Epithelial cell of proximal tubule (primary cell): ENCODE measurements around the gene TTC24. TPM values are rescaled to one million over a fixed set of nuclear protein-coding genes. Genes with fewer than 3 reads are reported as not detected.
A peak's percentile ranks its signal among the peaks of the same experiment; 100 is the strongest.
"Not testable (repeated sequence)": the region's sequence is repeated elsewhere in the genome, so short reads cannot be mapped to it uniquely, and the experiment has no call there.

Experiments
- DNase-seq: peaks from one replicate; pipeline ENCODE4 v3.0.0-alpha.2; 2011; ENCODE audit warnings: low read depth
- H3K4me3 ChIP-seq: 2 replicates; pipeline ENCODE4 v1.5.1; 2011; ENCODE audit warnings: low read depth, mild to moderate bottlenecking, low read length
- total RNA-seq: library from RNA; depleted of rRNA; stranded (reverse); fragments of >200 nt; gene quantifications from 2 replicates; pipeline ENCODE4 v1.2.3, GENCODE V29; 2015
- TF ChIP-seq, protein P1 (sequence below): conservative IDR thresholded peaks from 2 replicates; pipeline ENCODE4 v1.5.1; 2012; ENCODE audit warnings: low read depth, mild to moderate bottlenecking, low read length

The TTC24 gene
- total RNA-seq, 1 donor from 2014 or later, result not detected

DNA sequence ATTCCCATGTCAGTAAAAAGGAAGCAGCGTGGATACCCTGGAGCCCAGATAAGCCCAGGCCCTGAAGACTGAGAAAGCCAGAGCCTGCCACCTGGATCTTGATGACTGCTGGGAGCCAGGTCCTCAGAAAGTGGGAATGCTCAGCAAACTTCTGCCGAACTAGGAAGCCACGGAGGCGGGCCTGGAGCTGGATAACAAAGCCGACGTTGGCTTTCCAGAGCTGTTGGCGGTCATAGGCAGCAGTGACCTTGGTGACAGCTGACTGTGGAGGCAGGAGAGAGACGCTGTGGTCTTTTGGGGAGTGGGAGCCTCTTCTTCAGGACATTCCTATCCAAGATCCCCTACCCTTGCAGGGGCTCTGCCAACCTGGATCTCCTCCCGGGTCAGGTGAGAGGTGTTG is 31.5 kb upstream of the TTC24 start:
- TF ChIP-seq, protein P1, sequence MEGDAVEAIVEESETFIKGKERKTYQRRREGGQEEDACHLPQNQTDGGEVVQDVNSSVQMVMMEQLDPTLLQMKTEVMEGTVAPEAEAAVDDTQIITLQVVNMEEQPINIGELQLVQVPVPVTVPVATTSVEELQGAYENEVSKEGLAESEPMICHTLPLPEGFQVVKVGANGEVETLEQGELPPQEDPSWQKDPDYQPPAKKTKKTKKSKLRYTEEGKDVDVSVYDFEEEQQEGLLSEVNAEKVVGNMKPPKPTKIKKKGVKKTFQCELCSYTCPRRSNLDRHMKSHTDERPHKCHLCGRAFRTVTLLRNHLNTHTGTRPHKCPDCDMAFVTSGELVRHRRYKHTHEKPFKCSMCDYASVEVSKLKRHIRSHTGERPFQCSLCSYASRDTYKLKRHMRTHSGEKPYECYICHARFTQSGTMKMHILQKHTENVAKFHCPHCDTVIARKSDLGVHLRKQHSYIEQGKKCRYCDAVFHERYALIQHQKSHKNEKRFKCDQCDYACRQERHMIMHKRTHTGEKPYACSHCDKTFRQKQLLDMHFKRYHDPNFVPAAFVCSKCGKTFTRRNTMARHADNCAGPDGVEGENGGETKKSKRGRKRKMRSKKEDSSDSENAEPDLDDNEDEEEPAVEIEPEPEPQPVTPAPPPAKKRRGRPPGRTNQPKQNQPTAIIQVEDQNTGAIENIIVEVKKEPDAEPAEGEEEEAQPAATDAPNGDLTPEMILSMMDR, result no peak
- DNase-seq, result no peak
- no peak overlapping the region for H3K4me3 ChIP-seq

- H3K4me3 ChIP-seq, result no peak overlapping the region
- TF ChIP-seq, protein P1, result peak; percentile 8
- no peak for DNase-seq
These were observed 30.1 kb upstream of the TTC24 start for GRCh38 chr1:156549390-156549789.

GRCh38 chr1:156549831-156550230 is 29.7 kb upstream of the TTC24 start:
- DNase-seq, result no peak
- H3K4me3 ChIP-seq, result no peak overlapping the region
- TF ChIP-seq, protein P1, result no peak

GRCh38 chr1:156550346-156550745 is 29.2 kb upstream of the TTC24 start:
- TF ChIP-seq, protein P1, result no peak
- DNase-seq, result no peak
- H3K4me3 ChIP-seq, result no peak overlapping the region

- DNase-seq, result no peak
- H3K4me3 ChIP-seq, result no peak overlapping the region
- TF ChIP-seq, protein P1, result no peak
These were observed 28.4 kb upstream of the TTC24 start for GRCh38 chr1:156551066-156551643.

DNA sequence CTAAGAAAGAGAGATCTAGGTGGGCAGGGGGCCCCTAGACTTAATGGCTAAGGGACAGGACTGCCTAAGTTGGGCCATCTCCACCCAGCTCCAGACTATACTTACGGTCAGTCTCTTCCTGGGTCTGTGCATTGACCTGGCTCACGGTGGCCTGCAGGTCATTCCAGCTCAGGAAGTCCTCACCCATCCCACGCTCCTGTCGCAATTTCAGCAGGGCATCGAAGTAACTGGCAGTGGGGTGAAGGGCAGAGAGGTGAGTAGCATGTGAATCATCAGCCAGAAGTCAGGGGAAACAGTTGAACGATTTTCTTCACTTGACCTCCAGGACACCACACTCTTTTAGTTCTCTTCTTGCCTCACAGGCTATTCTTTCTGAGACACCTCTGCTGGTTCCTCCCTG is 27.7 kb upstream of the TTC24 start:
- no peak overlapping the region for H3K4me3 ChIP-seq

GRCh38 chr1:156552518-156552917 is 27.0 kb upstream of the TTC24 start:
- DNase-seq, result no peak
- H3K4me3 ChIP-seq, result no peak overlapping the region
- TF ChIP-seq, protein P1, result no peak

More for the DNA sequence above, 27.7 kb upstream of the TTC24 start:
- TF ChIP-seq, protein P1, result no peak
- DNase-seq, result peak; percentile 79

DNA sequence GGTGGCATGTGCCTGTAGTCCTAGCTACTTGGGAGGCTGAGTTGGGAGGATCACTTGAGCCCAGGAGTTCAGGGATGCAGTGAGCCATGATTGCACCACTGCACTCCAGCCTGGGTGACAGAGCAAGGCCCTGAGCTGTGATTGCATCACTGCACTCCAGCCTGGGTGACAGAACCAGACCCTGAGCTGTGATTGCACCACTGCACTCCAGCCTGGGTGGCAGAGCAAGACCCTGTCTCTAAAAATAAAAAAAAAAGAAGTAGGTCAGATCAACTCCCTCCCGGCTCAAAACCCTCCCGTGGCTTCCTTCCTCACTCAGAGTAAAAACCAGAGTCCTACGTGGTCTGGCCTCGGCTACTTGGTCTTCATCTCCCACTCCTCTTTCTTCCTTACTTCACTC is 26.6 kb upstream of the TTC24 start:
- not testable (repeated sequence) for DNase-seq, H3K4me3 ChIP-seq
